Measurements from ENCODE around the gene CEMIP. TPM values are rescaled to one million over a fixed set of nuclear protein-coding genes. Genes with fewer than 3 reads are reported as not detected.

CEMIP gene
- total and polyA plus RNA-seq, 2 experiments from 2014 or later: 0.27 to 2.1 TPM

- TF ChIP-seq, protein P1, sequence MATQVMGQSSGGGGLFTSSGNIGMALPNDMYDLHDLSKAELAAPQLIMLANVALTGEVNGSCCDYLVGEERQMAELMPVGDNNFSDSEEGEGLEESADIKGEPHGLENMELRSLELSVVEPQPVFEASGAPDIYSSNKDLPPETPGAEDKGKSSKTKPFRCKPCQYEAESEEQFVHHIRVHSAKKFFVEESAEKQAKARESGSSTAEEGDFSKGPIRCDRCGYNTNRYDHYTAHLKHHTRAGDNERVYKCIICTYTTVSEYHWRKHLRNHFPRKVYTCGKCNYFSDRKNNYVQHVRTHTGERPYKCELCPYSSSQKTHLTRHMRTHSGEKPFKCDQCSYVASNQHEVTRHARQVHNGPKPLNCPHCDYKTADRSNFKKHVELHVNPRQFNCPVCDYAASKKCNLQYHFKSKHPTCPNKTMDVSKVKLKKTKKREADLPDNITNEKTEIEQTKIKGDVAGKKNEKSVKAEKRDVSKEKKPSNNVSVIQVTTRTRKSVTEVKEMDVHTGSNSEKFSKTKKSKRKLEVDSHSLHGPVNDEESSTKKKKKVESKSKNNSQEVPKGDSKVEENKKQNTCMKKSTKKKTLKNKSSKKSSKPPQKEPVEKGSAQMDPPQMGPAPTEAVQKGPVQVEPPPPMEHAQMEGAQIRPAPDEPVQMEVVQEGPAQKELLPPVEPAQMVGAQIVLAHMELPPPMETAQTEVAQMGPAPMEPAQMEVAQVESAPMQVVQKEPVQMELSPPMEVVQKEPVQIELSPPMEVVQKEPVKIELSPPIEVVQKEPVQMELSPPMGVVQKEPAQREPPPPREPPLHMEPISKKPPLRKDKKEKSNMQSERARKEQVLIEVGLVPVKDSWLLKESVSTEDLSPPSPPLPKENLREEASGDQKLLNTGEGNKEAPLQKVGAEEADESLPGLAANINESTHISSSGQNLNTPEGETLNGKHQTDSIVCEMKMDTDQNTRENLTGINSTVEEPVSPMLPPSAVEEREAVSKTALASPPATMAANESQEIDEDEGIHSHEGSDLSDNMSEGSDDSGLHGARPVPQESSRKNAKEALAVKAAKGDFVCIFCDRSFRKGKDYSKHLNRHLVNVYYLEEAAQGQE (IDR thresholded peaks at IDR 0.05; ENCODE audit: unreplicated experiment): no peak
- TF ChIP-seq ZNF331 (CRISPR knock-in tag; IDR thresholded peaks at IDR 0.05; ENCODE audit: low read depth) (no peak), CTCF (conservative IDR thresholded peaks at IDR 0.05; ENCODE audit: low read depth in 2 of 2) (no peak), EZH2 (IDR thresholded peaks at IDR 0.05; ENCODE audit: low read depth, unreplicated experiment) (no peak), STAT1 (IDR thresholded peaks at IDR 0.05; ENCODE audit: unreplicated experiment) (no peak), JUNB (IDR thresholded peaks at IDR 0.05; ENCODE audit: unreplicated experiment) (no peak)
Measured at GRCh38 chr15:80775338-80775737, 3.8 kb upstream of the CEMIP start (continued).

DNA sequence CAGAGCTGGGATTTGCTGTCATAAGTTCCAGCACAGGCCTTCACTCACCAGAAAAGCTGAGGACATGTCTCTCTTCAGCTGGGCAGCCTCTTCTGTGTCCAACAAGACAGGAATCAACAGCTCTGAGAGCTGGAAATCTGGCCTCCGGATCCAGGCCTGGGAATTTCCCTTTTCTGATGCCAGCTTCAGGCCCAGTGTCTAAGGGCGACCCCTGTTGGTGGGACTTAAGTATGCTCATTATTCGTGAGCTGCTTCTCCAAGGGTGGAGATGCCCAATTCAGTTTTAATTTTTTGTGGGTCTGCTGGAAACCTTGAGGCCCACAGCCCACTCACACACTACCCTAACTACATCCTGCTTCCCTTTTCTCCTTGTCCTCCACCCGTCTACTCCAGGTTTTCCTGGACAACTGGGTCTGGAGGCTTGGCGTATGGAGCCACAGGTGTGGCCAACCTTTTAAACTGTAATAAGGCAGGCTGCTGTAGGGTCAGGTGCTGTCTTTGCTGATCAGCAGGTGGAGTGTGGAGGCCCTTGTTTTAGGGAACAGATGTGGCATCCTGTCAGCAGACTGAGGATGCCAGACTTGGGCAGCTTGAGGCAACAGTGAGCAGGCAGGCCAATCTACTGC lies 2.6 kb upstream of the CEMIP start:
- Histone ChIP-seq H3K27ac (ENCODE audit: low read depth) (no peak overlapping the region), H3K9me2 (ENCODE audit: insufficient read depth) (no peaks in the 10 kb centered on the region), H3K27me3 (ENCODE audit: insufficient read depth) (peaks cover 39% of the 10 kb centered on the region), H2AFZ (no peak overlapping the region), H3K79me2 (replicated peaks; ENCODE audit: insufficient read depth) (no peaks in the 10 kb centered on the region), H3F3A (replicated peaks; ENCODE audit: low read depth) (0 out of 2 replicates have a peak, but pooled peaks cover 3% of the 10 kb centered on the region), H3K4me1 (ENCODE audit: insufficient read depth) (peaks cover 7% of the 10 kb centered on the region), H4K20me1 (replicated peaks; ENCODE audit: insufficient read depth) (no peaks in the 10 kb centered on the region), H3K4me3 (no peak overlapping the region), H3K36me3 (ENCODE audit: insufficient read depth) (no peaks in the 10 kb centered on the region), H3K4me2 (no peak overlapping the region)
- H3K9me3 Mint-ChIP-seq: no peaks in the 10 kb centered on the region
- TF ChIP-seq CTCF (conservative IDR thresholded peaks at IDR 0.05; ENCODE audit: low read depth in 2 of 2) (peak; percentile 91 to 92), STAT1 (IDR thresholded peaks at IDR 0.05; ENCODE audit: unreplicated experiment) (no peak)
- peaks cover 12% of the 10 kb centered on the region; the same call in 2 of the 3 replicates for H3K4me1 Mint-ChIP-seq
- no peak overlapping the region for H3K27ac Mint-ChIP-seq
- DNase-seq (ENCODE audit: low spot score): peak; percentile 88
- ATAC-seq: no peak
- no peak overlapping the region for H3K4me3 Mint-ChIP-seq
- H3K27me3 Mint-ChIP-seq (ENCODE audit: insufficient read depth, low read depth, poor library complexity): peaks cover 31% of the 10 kb centered on the region
- H3K36me3 Mint-ChIP-seq (ENCODE audit: low read depth): no peaks in the 10 kb centered on the region
